Measurements from ENCODE around the gene LRRC37B. TPM values are rescaled to one million over a fixed set of nuclear protein-coding genes. Genes with fewer than 3 reads are reported as not detected.
"Not testable (repeated sequence)": the region's sequence is repeated elsewhere in the genome, so short reads cannot be mapped to it uniquely, and the experiment has no call there.

The LRRC37B gene
- total and polyA plus RNA-seq, 2 donors (not counting 1 experiment from before 2014, with no cell fraction given), result 9.9 to 25.6 TPM

DNA sequence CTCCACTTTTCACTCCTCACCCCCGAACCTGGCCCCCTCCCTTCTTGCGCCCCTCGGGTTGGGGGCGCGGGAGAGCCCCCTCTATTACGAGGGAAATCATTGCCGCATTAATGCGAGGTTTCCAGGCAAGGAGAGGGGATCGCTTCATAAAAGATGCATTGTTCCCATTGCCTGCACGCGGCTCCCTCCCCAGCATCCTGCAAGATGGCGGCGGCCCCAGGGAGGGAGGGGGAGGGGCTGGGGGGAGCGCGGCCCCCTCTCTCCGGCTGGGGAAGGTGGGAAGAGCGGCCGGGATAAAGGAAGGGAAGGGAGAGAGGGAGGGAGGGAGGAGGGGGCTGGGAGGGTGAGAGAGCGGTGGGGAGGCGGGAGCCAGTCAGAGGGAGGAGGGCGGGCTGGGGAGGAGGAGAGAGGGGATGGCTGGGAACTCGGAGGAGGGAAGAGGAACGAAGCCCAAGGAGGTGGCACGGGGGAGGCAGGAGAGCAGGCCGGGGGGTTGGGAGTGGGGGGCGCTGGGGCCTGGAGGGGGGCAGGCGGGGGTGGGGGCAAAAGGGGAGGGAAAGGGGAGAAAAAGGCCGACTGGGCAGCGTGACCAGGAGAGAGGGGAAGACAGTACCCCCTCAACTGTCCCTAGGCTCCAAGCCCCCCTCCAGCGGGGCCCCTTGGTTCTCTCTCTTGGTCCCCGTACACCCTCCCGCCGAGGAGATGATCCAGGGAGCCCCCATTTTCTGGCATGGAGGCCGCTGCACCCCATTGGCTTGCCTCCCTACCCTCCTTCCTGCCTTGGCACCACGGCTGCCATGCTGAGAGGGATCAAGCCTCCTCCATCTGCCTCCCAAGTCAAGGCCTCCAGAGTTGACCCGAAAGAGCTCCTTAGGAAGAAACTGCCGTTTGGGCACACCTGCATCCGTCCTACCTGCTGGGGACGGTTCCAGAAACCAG, 77.1 kb downstream of the LRRC37B start:
- DNase-seq (ENCODE audit: low read depth in 2 of 2), result peak; percentile 54 to 74
- not testable (repeated sequence) for H3K79me2 ChIP-seq (ENCODE audit: control insufficient read depth, insufficient read depth, low read length); H3K27me3 ChIP-seq (ENCODE audit: control insufficient read depth, insufficient read depth, low read length); H3K9ac ChIP-seq (ENCODE audit: insufficient read depth, low read length); H2AFZ ChIP-seq (ENCODE audit: low read length); H3K36me3 ChIP-seq (ENCODE audit: control insufficient read depth, insufficient read depth, low read length); H4K20me1 ChIP-seq (ENCODE audit: control insufficient read depth, extremely low read depth, insufficient read depth, low read length); H3K27ac ChIP-seq (ENCODE audit: insufficient read depth, low read length); H3K4me1 ChIP-seq (ENCODE audit: control insufficient read depth, extremely low read depth, insufficient read depth, low read length); H3K9me3 ChIP-seq (ENCODE audit: control insufficient read depth, insufficient read depth, low read depth, low read length); H3K4me2 ChIP-seq (ENCODE audit: extremely low read depth, insufficient read depth, low read length)
- H3K4me3 ChIP-seq (replicated peaks in 1 of 4; ENCODE audit: control extremely low read depth in 1 of 4, insufficient read depth in 1 of 4, low read depth in 3 of 4, low read length in 4 of 4), result peak overlapping the region in 2 of 4 experiments; percentile 37 to 52

DNA sequence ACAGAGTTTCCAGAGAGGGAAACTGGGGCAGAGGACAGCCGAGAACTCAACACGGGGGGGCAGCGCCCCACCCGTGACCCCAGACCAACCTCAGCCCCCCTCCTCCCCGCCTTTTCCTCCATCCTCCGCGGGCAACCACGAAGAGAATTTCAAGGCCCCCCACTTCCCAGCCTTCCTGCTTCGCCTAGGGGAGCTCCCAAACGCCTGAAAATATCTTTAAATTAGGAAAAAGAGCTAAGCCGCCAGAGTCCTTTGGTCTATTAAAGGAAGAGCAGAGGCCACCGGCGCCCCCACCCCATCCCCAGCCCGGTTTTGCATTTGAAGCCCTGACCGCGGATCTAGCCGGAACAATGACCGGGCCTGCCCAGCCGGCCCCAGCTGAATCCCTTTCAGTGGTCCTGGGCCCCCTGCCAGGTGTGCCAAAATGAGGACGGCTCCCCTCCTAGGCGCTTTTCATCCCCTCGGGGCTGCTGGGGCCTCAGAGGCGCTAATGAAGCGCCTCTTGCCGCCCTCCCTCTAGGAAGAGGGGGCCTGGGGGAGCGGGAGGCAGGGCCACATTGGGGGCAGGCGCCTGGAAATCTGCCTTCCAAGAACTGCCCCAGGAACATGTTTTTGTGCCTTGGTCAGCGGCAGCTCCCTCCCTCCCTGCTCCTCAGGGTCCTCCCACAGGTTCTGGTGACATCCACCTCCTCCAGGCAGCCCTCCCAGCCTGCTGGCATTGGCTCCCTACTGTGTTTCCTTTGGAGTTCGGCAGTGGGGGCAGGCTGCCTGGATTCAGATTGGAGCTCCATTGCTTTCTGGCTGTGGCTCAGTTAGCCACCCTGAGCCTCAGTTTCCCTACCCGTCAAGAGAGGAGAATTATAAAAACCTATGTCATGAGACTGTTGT, 78.0 kb downstream of the LRRC37B start:
- H3K4me2 ChIP-seq (ENCODE audit: extremely low read depth, insufficient read depth, low read length); H3K9ac ChIP-seq (ENCODE audit: insufficient read depth, low read length); H3K36me3 ChIP-seq (ENCODE audit: control insufficient read depth, insufficient read depth, low read length); H3K27me3 ChIP-seq (ENCODE audit: control insufficient read depth, insufficient read depth, low read length); H2AFZ ChIP-seq (ENCODE audit: low read length); DNase-seq (ENCODE audit: low read depth in 2 of 2); H4K20me1 ChIP-seq (ENCODE audit: control insufficient read depth, extremely low read depth, insufficient read depth, low read length); H3K4me3 ChIP-seq (replicated peaks in 1 of 4; ENCODE audit: control extremely low read depth in 1 of 4, insufficient read depth in 1 of 4, low read depth in 3 of 4, low read length in 4 of 4); H3K4me1 ChIP-seq (ENCODE audit: control insufficient read depth, extremely low read depth, insufficient read depth, low read length); H3K27ac ChIP-seq (ENCODE audit: insufficient read depth, low read length); H3K9me3 ChIP-seq (ENCODE audit: control insufficient read depth, insufficient read depth, low read depth, low read length); H3K79me2 ChIP-seq (ENCODE audit: control insufficient read depth, insufficient read depth, low read length): not testable (repeated sequence)

DNA sequence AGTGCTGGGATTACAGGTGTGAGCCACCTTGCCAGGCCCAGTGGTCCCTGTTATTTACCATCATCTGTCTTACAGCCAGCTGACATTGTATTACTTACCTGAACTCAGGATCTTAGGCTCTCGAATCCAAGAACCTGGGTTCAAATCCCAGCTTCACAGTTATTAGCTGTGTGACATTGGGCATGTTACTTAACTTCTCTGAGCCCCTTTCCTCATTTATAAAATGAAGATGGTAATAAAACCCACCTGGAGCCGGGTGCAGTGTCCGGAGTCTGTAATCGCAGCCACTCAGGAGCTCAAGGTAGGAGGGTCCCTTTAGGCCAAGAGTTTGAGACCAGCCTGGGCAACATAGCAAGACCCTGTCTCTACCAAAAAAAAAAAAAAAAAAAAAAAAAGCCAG, 79.7 kb downstream of the LRRC37B start:
- H3K4me2 ChIP-seq (ENCODE audit: extremely low read depth, insufficient read depth, low read length); H3K9me3 ChIP-seq (ENCODE audit: control insufficient read depth, insufficient read depth, low read depth, low read length); H4K20me1 ChIP-seq (ENCODE audit: control insufficient read depth, extremely low read depth, insufficient read depth, low read length); H3K27ac ChIP-seq (ENCODE audit: insufficient read depth, low read length); H3K27me3 ChIP-seq (ENCODE audit: control insufficient read depth, insufficient read depth, low read length); H3K4me1 ChIP-seq (ENCODE audit: control insufficient read depth, extremely low read depth, insufficient read depth, low read length); DNase-seq (ENCODE audit: low read depth in 2 of 2); H3K4me3 ChIP-seq (replicated peaks in 1 of 4; ENCODE audit: control extremely low read depth in 1 of 4, insufficient read depth in 1 of 4, low read depth in 3 of 4, low read length in 4 of 4); H2AFZ ChIP-seq (ENCODE audit: low read length); H3K9ac ChIP-seq (ENCODE audit: insufficient read depth, low read length); H3K36me3 ChIP-seq (ENCODE audit: control insufficient read depth, insufficient read depth, low read length); H3K79me2 ChIP-seq (ENCODE audit: control insufficient read depth, insufficient read depth, low read length): not testable (repeated sequence)

DNA sequence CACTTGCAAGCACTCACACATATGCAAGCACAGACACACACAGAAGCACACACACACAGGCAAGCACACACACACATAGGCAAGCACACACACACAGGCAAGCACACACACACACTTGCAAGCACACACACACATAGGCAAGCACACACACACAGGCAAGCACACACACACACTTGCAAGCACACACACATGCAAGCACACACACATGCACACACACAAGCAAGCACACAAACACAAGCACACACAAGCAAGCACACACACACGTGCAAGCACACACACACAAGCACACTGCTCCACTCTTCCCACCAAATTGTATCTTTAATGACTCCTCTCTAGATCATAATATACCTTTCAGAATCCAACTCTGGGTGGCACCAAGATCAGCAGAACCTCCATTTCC, 84.9 kb downstream of the LRRC37B start:
- not testable (repeated sequence) for H4K20me1 ChIP-seq (ENCODE audit: control insufficient read depth, extremely low read depth, insufficient read depth, low read length); H3K4me3 ChIP-seq (replicated peaks in 1 of 4; ENCODE audit: control extremely low read depth in 1 of 4, insufficient read depth in 1 of 4, low read depth in 3 of 4, low read length in 4 of 4); H3K4me2 ChIP-seq (ENCODE audit: extremely low read depth, insufficient read depth, low read length); H3K36me3 ChIP-seq (ENCODE audit: control insufficient read depth, insufficient read depth, low read length); H3K27ac ChIP-seq (ENCODE audit: insufficient read depth, low read length); DNase-seq (ENCODE audit: low read depth in 2 of 2); H2AFZ ChIP-seq (ENCODE audit: low read length); H3K27me3 ChIP-seq (ENCODE audit: control insufficient read depth, insufficient read depth, low read length); H3K9ac ChIP-seq (ENCODE audit: insufficient read depth, low read length); H3K9me3 ChIP-seq (ENCODE audit: control insufficient read depth, insufficient read depth, low read depth, low read length); H3K4me1 ChIP-seq (ENCODE audit: control insufficient read depth, extremely low read depth, insufficient read depth, low read length); H3K79me2 ChIP-seq (ENCODE audit: control insufficient read depth, insufficient read depth, low read length)
